ENCODE data around the gene DHRS1. TPM values are rescaled to one million over a fixed set of nuclear protein-coding genes. Genes with fewer than 3 reads are reported as not detected.

The DHRS1 gene
- total and polyA plus RNA-seq, 2 experiments from 2014 or later: 15.0 to 15.4 TPM

DNA sequence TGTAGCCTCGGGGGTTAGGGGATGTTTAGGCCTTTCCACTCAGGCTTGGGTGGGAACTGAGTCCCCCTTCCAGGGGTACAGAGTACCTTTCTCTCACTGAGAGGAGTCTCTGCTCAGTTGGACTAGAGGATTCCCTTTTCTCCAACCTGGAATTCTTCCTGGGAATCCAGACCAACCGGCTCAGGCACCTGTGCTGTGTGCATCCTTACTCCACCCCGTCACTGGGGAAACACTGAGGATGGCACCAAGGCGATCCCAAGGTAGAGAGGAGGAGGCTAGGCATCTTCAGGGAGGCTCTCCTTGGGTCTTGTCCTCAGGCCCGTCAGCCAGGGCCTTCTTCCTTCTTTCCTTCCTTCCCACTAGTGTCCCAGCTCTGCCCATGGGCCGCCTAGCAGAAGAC, 35.7 kb downstream of the DHRS1 start:
- Histone ChIP-seq H2AFZ (no peak overlapping the region), H3K4me1 (ENCODE audit: insufficient read depth) (no peaks in the 10 kb centered on the region), H3K4me2 (no peak overlapping the region), H3K36me3 (ENCODE audit: insufficient read depth) (no peaks in the 10 kb centered on the region), H3F3A (replicated peaks; ENCODE audit: low read depth) (no peaks in the 10 kb centered on the region), H3K79me2 (replicated peaks; ENCODE audit: insufficient read depth) (no peaks in the 10 kb centered on the region), H3K4me3 (no peak overlapping the region), H4K20me1 (replicated peaks; ENCODE audit: insufficient read depth) (no peaks in the 10 kb centered on the region), H3K27me3 (ENCODE audit: insufficient read depth) (no peaks in the 10 kb centered on the region), H3K9me2 (ENCODE audit: insufficient read depth) (no peaks in the 10 kb centered on the region), H3K27ac (ENCODE audit: low read depth) (no peak overlapping the region)
- no peak overlapping the region for H3K4me3 Mint-ChIP-seq
- DNase-seq (ENCODE audit: low spot score) (no peak), ATAC-seq (no peak)
- TF ChIP-seq, protein P1, sequence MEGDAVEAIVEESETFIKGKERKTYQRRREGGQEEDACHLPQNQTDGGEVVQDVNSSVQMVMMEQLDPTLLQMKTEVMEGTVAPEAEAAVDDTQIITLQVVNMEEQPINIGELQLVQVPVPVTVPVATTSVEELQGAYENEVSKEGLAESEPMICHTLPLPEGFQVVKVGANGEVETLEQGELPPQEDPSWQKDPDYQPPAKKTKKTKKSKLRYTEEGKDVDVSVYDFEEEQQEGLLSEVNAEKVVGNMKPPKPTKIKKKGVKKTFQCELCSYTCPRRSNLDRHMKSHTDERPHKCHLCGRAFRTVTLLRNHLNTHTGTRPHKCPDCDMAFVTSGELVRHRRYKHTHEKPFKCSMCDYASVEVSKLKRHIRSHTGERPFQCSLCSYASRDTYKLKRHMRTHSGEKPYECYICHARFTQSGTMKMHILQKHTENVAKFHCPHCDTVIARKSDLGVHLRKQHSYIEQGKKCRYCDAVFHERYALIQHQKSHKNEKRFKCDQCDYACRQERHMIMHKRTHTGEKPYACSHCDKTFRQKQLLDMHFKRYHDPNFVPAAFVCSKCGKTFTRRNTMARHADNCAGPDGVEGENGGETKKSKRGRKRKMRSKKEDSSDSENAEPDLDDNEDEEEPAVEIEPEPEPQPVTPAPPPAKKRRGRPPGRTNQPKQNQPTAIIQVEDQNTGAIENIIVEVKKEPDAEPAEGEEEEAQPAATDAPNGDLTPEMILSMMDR (conservative IDR thresholded peaks at IDR 0.05; ENCODE audit: low read depth in 2 of 2): no peak
- TF ChIP-seq CREB1 (CRISPR knock-in tag; IDR thresholded peaks at IDR 0.05; ENCODE audit: low read depth): no peak
- no peak for TF ChIP-seq JUNB (IDR thresholded peaks at IDR 0.05; ENCODE audit: unreplicated experiment)
- TF ChIP-seq NANOG (IDR thresholded peaks at IDR 0.05; ENCODE audit: borderline replicate concordance): no peak
- TF ChIP-seq STAT1 (IDR thresholded peaks at IDR 0.05; ENCODE audit: unreplicated experiment): no peak
- no peak for TF ChIP-seq EZH2 (IDR thresholded peaks at IDR 0.05; ENCODE audit: low read depth, unreplicated experiment)
- TF ChIP-seq, protein P2, sequence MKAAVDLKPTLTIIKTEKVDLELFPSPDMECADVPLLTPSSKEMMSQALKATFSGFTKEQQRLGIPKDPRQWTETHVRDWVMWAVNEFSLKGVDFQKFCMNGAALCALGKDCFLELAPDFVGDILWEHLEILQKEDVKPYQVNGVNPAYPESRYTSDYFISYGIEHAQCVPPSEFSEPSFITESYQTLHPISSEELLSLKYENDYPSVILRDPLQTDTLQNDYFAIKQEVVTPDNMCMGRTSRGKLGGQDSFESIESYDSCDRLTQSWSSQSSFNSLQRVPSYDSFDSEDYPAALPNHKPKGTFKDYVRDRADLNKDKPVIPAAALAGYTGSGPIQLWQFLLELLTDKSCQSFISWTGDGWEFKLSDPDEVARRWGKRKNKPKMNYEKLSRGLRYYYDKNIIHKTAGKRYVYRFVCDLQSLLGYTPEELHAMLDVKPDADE (IDR thresholded peaks at IDR 0.05): no peak
- TF ChIP-seq ZNF114 (CRISPR knock-in tag; IDR thresholded peaks at IDR 0.05): no peak
- TF ChIP-seq POLR2AphosphoS5 (IDR thresholded peaks at IDR 0.05; ENCODE audit: low read depth): no peak
- TF ChIP-seq, protein P3, sequence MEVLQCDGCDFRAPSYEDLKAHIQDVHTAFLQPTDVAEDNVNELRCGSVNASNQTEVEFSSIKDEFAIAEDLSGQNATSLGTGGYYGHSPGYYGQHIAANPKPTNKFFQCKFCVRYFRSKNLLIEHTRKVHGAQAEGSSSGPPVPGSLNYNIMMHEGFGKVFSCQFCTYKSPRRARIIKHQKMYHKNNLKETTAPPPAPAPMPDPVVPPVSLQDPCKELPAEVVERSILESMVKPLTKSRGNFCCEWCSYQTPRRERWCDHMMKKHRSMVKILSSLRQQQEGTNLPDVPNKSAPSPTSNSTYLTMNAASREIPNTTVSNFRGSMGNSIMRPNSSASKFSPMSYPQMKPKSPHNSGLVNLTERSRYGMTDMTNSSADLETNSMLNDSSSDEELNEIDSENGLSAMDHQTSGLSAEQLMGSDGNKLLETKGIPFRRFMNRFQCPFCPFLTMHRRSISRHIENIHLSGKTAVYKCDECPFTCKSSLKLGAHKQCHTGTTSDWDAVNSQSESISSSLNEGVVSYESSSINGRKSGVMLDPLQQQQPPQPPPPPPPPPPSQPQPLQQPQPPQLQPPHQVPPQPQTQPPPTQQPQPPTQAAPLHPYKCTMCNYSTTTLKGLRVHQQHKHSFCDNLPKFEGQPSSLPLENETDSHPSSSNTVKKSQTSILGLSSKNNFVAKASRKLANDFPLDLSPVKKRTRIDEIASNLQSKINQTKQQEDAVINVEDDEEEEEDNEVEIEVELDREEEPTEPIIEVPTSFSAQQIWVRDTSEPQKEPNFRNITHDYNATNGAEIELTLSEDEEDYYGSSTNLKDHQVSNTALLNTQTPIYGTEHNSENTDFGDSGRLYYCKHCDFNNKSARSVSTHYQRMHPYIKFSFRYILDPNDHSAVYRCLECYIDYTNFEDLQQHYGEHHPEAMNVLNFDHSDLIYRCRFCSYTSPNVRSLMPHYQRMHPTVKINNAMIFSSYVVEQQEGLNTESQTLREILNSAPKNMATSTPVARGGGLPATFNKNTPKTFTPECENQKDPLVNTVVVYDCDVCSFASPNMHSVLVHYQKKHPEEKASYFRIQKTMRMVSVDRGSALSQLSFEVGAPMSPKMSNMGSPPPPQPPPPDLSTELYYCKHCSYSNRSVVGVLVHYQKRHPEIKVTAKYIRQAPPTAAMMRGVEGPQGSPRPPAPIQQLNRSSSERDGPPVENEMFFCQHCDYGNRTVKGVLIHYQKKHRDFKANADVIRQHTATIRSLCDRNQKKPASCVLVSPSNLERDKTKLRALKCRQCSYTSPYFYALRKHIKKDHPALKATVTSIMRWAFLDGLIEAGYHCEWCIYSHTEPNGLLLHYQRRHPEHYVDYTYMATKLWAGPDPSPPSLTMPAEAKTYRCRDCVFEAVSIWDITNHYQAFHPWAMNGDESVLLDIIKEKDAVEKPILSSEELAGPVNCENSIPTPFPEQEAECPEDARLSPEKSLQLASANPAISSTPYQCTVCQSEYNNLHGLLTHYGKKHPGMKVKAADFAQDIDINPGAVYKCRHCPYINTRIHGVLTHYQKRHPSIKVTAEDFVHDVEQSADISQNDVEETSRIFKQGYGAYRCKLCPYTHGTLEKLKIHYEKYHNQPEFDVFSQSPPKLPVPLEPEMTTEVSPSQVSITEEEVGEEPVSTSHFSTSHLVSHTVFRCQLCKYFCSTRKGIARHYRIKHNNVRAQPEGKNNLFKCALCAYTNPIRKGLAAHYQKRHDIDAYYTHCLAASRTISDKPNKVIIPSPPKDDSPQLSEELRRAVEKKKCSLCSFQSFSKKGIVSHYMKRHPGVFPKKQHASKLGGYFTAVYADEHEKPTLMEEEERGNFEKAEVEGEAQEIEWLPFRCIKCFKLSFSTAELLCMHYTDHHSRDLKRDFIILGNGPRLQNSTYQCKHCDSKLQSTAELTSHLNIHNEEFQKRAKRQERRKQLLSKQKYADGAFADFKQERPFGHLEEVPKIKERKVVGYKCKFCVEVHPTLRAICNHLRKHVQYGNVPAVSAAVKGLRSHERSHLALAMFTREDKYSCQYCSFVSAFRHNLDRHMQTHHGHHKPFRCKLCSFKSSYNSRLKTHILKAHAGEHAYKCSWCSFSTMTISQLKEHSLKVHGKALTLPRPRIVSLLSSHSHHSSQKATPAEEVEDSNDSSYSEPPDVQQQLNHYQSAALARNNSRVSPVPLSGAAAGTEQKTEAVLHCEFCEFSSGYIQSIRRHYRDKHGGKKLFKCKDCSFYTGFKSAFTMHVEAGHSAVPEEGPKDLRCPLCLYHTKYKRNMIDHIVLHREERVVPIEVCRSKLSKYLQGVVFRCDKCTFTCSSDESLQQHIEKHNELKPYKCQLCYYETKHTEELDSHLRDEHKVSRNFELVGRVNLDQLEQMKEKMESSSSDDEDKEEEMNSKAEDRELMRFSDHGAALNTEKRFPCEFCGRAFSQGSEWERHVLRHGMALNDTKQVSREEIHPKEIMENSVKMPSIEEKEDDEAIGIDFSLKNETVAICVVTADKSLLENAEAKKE (CRISPR knock-in tag; IDR thresholded peaks at IDR 0.05): no peak
- no peak for TF ChIP-seq ZNF331 (CRISPR knock-in tag; IDR thresholded peaks at IDR 0.05; ENCODE audit: low read depth)
- no peak for TF ChIP-seq EZH2phosphoT487 (IDR thresholded peaks at IDR 0.05; ENCODE audit: unreplicated experiment)
- TF ChIP-seq, protein P4, sequence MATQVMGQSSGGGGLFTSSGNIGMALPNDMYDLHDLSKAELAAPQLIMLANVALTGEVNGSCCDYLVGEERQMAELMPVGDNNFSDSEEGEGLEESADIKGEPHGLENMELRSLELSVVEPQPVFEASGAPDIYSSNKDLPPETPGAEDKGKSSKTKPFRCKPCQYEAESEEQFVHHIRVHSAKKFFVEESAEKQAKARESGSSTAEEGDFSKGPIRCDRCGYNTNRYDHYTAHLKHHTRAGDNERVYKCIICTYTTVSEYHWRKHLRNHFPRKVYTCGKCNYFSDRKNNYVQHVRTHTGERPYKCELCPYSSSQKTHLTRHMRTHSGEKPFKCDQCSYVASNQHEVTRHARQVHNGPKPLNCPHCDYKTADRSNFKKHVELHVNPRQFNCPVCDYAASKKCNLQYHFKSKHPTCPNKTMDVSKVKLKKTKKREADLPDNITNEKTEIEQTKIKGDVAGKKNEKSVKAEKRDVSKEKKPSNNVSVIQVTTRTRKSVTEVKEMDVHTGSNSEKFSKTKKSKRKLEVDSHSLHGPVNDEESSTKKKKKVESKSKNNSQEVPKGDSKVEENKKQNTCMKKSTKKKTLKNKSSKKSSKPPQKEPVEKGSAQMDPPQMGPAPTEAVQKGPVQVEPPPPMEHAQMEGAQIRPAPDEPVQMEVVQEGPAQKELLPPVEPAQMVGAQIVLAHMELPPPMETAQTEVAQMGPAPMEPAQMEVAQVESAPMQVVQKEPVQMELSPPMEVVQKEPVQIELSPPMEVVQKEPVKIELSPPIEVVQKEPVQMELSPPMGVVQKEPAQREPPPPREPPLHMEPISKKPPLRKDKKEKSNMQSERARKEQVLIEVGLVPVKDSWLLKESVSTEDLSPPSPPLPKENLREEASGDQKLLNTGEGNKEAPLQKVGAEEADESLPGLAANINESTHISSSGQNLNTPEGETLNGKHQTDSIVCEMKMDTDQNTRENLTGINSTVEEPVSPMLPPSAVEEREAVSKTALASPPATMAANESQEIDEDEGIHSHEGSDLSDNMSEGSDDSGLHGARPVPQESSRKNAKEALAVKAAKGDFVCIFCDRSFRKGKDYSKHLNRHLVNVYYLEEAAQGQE (IDR thresholded peaks at IDR 0.05; ENCODE audit: unreplicated experiment): no peak
- peaks cover 11% of the 10 kb centered on the region for H3K27me3 Mint-ChIP-seq (ENCODE audit: insufficient read depth, low read depth, poor library complexity)
- peaks cover 6% of the 10 kb centered on the region; the same call in 2 of the 3 replicates for H3K36me3 Mint-ChIP-seq (ENCODE audit: low read depth)
- H3K9me3 Mint-ChIP-seq: no peaks in the 10 kb centered on the region
- H3K27ac Mint-ChIP-seq: no peak overlapping the region
- H3K4me1 Mint-ChIP-seq: peaks cover 6% of the 10 kb centered on the region

Measured in GM23338 (cell line).